Measurements from ENCODE around the gene TTN.

DNA sequence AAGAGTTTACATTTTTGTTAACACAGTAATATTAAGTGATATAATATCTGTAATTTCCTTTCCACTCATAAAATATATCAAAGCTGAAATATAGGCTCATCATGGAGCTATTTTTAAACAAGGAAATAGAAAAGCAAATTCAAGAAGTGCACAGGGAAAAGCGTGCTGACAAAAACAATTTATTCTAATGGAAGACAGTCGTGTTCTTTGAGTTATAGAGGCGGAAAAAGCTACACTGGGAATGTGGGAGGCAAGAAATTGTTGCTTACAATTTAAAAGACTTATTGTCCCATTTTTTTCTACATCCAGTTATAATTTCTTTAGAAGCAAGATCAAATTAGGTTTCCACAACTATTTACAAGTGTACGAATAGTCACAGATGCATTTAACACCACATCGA is 3.2 kb upstream of the TTN start:
- no peak for TF ChIP-seq EZH2 (IDR thresholded peaks at IDR 0.05; ENCODE audit: borderline replicate concordance, low read length)
- TF ChIP-seq CTCF (conservative IDR thresholded peaks at IDR 0.05 in 1 of 2, IDR thresholded peaks at IDR 0.05 in 1 of 2; ENCODE audit: extremely low read depth in 1 of 2, insufficient read depth in 1 of 2, low read depth in 1 of 2, low read length in 2 of 2) = no peak
